IPS-20b (cell line): ENCODE measurements around the gene LRRC7.

ENCODE experiments used
- H3K27ac ChIP-seq: one replicate; pipeline ENCODE4 v1.5.1; 2013; ENCODE audit warnings: low read length
- H3K27me3 ChIP-seq: 2 replicates; pipeline ENCODE4 v1.6.1; 2013; ENCODE audit warnings: mild to moderate bottlenecking, low read length, inconsistent platforms; ENCODE audit not compliant: insufficient read depth
- H3K36me3 ChIP-seq: 2 replicates; pipeline ENCODE4 v1.6.1; 2013; ENCODE audit warnings: low read depth, mild to moderate bottlenecking, inconsistent platforms, low read length, moderate library complexity; ENCODE audit not compliant: insufficient read depth
- H3K4me1 ChIP-seq: 2 replicates; pipeline ENCODE4 v1.6.1; 2013; ENCODE audit warnings: mild to moderate bottlenecking, control low read depth, inconsistent platforms, low read length, moderate library complexity; ENCODE audit not compliant: insufficient read depth
- H3K4me3 ChIP-seq: 2 replicates; pipeline ENCODE4 v1.5.1; 2013; ENCODE audit warnings: mild to moderate bottlenecking, low read length, inconsistent platforms
- H3K9ac ChIP-seq: 2 replicates; pipeline ENCODE4 v1.6.1; 2013; ENCODE audit warnings: low read depth, mild to moderate bottlenecking, inconsistent platforms, low read length, moderate library complexity
- H3K9me3 ChIP-seq: 2 replicates; pipeline ENCODE4 v1.6.1; 2013; ENCODE audit warnings: mild to moderate bottlenecking, low read depth, low read length, inconsistent platforms; ENCODE audit not compliant: insufficient read depth

Gene LRRC7

GRCh38 chr1:69744381-69744780 is 176.7 kb downstream of the LRRC7 start:
- H3K9me3 ChIP-seq: no peaks in the 10 kb centered on the region
- H3K4me1 ChIP-seq: peaks cover 14% of the 10 kb centered on the region; the same call in 1 of the 2 replicates
- H3K9ac ChIP-seq: no peak overlapping the region
- no peaks in the 10 kb centered on the region for H3K36me3 ChIP-seq
- no peaks in the 10 kb centered on the region for H3K27me3 ChIP-seq
- H3K4me3 ChIP-seq: no peak overlapping the region
- H3K27ac ChIP-seq: no peak overlapping the region

GRCh38 chr1:69747207-69747606 is 179.5 kb downstream of the LRRC7 start:
- Histone ChIP-seq H3K27ac (no peak overlapping the region), H3K4me1 (peaks cover 12% of the 10 kb centered on the region; the same call in 1 of the 2 replicates), H3K27me3 (no peaks in the 10 kb centered on the region), H3K9me3 (no peaks in the 10 kb centered on the region), H3K4me3 (no peak overlapping the region), H3K36me3 (no peaks in the 10 kb centered on the region), H3K9ac (no peak overlapping the region)

- Histone ChIP-seq H3K36me3 (no peaks in the 10 kb centered on the region), H3K4me3 (no peak overlapping the region), H3K9me3 (no peaks in the 10 kb centered on the region), H3K27me3 (no peaks in the 10 kb centered on the region), H3K4me1 (peaks cover 6% of the 10 kb centered on the region; the same call in 1 of the 2 replicates), H3K27ac (no peak overlapping the region), H3K9ac (no peak overlapping the region)
These were observed 182.9 kb downstream of the LRRC7 start for GRCh38 chr1:69750638-69751037.

GRCh38 chr1:69752831-69753230 is 185.1 kb downstream of the LRRC7 start:
- Histone ChIP-seq H3K4me3 (no peak overlapping the region), H3K36me3 (no peaks in the 10 kb centered on the region), H3K9ac (no peak overlapping the region), H3K27ac (no peak overlapping the region), H3K27me3 (no peaks in the 10 kb centered on the region), H3K9me3 (no peaks in the 10 kb centered on the region), H3K4me1 (peaks cover 6% of the 10 kb centered on the region; the same call in 1 of the 2 replicates)

- no peaks in the 10 kb centered on the region for H3K36me3 ChIP-seq
- H3K27ac ChIP-seq: no peak overlapping the region
- H3K27me3 ChIP-seq: no peaks in the 10 kb centered on the region
- peaks cover 6% of the 10 kb centered on the region; the same call in 1 of the 2 replicates for H3K4me1 ChIP-seq
- no peaks in the 10 kb centered on the region for H3K9me3 ChIP-seq
- no peak overlapping the region for H3K9ac ChIP-seq
- H3K4me3 ChIP-seq: no peak overlapping the region
These were observed 186.8 kb downstream of the LRRC7 start for GRCh38 chr1:69754521-69754920.

DNA sequence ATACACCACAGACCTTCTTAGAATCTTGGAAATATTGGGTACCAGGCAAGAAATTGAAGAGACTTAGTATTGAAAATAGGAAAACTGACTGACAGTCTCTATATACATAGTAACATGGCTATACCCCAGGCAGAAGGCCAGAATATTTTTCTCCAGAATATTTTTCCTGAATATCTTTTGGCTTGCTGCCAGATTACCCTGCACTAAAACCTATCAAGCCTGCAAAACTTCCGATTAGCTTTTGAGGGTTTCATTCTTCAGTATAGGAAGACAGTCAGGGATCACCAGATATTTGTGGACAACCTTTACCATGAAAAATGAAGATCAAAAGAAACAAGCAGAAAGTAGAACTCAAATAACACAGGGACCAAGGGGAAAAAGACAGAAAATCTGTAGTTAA is 187.9 kb downstream of the LRRC7 start:
- H3K27ac ChIP-seq: no peak overlapping the region
- no peaks in the 10 kb centered on the region for H3K36me3 ChIP-seq
- no peaks in the 10 kb centered on the region for H3K27me3 ChIP-seq
- no peak overlapping the region for H3K4me3 ChIP-seq
- peaks cover 6% of the 10 kb centered on the region; the same call in 1 of the 2 replicates for H3K4me1 ChIP-seq
- no peak overlapping the region for H3K9ac ChIP-seq
- H3K9me3 ChIP-seq: no peaks in the 10 kb centered on the region

DNA sequence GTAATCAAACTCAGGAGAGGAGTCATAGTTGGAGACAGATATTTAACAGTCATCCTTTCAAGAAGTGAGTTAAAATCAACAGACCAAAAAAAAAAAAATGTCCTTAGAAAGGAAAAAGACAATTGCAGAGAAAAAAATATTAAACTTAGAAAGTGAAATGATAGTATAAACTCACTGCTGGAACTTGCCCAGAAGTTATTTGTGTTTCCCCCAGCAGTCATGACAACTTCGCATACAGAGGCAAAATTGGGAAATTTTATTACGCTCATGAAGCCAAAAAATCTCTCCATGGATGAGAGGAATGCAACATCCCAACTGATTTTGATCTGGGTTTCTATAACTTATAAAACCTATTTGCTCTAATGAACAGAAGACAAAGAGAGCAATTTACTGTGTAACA is 198.2 kb downstream of the LRRC7 start:
- Histone ChIP-seq H3K36me3 (no peaks in the 10 kb centered on the region), H3K27ac (no peak overlapping the region), H3K9ac (no peak overlapping the region), H3K4me1 (no peaks in the 10 kb centered on the region), H3K27me3 (no peaks in the 10 kb centered on the region), H3K9me3 (no peaks in the 10 kb centered on the region), H3K4me3 (no peak overlapping the region)

- no peaks in the 10 kb centered on the region for H3K4me1 ChIP-seq
- H3K36me3 ChIP-seq: no peaks in the 10 kb centered on the region
These were observed 198.9 kb downstream of the LRRC7 start for GRCh38 chr1:69766431-69767180.

GRCh38 chr1:69776555-69776954 is 208.8 kb downstream of the LRRC7 start:
- no peak overlapping the region for H3K9ac ChIP-seq
- no peaks in the 10 kb centered on the region for H3K9me3 ChIP-seq
- no peaks in the 10 kb centered on the region for H3K4me1 ChIP-seq
- no peak overlapping the region for H3K4me3 ChIP-seq
- no peaks in the 10 kb centered on the region for H3K36me3 ChIP-seq
- no peaks in the 10 kb centered on the region for H3K27me3 ChIP-seq
- H3K27ac ChIP-seq: no peak overlapping the region

More at GRCh38 chr1:69766431-69767180, 198.9 kb downstream of the LRRC7 start:
- no peaks in the 10 kb centered on the region for H3K27me3 ChIP-seq
- H3K27ac ChIP-seq: no peak overlapping the region
- H3K4me3 ChIP-seq: no peak overlapping the region
- no peak overlapping the region for H3K9ac ChIP-seq
- H3K9me3 ChIP-seq: no peaks in the 10 kb centered on the region

GRCh38 chr1:69777423-69777822 is 209.7 kb downstream of the LRRC7 start:
- H3K4me1 ChIP-seq: no peaks in the 10 kb centered on the region
- no peak overlapping the region for H3K27ac ChIP-seq
- H3K4me3 ChIP-seq: no peak overlapping the region
- no peaks in the 10 kb centered on the region for H3K27me3 ChIP-seq
- no peaks in the 10 kb centered on the region for H3K36me3 ChIP-seq
- no peak overlapping the region for H3K9ac ChIP-seq
- no peaks in the 10 kb centered on the region for H3K9me3 ChIP-seq

DNA sequence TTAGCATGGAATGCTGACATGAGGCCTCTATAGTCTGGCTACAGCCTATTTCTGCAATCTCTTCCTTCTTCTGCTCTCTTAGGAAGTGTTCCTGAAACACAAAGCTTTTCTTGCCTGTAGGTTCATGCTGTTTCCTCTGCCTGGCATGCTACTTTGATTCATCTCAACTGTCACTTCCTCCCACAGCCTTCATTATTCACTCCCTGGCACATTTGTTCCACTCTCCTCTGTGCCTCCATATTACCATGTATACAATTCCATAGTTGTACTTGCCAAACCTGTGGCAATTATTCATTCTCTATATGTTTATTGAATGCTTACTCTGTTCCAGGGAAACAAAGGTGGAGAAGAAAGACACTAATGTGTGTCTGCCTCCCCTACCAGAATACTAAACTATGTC is 210.2 kb downstream of the LRRC7 start:
- no peak overlapping the region for H3K27ac ChIP-seq
- no peaks in the 10 kb centered on the region for H3K4me1 ChIP-seq
- no peaks in the 10 kb centered on the region for H3K27me3 ChIP-seq
- H3K4me3 ChIP-seq: no peak overlapping the region
- no peaks in the 10 kb centered on the region for H3K9me3 ChIP-seq
- no peaks in the 10 kb centered on the region for H3K36me3 ChIP-seq
- no peak overlapping the region for H3K9ac ChIP-seq

DNA sequence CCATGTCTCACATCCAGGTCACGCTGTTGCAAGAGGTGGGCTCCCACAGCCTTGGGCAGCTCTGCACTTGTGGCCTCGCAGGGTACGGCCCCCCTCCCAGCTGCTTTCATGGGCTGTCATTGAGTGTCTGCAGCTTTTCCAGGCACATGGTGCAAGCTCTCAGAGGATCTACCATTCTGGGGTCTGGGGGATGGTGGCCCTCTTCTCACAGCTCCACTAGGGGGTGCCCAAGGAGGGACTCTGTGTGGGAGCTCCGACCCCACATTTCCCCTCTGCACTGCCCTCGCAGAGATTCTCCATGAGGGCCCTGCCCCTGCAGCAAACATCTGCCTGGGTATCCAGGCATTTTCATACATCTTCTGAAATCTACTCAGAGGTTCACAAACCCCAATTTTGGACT is 219.4 kb downstream of the LRRC7 start:
- Histone ChIP-seq H3K27me3 (no peaks in the 10 kb centered on the region), H3K4me1 (no peaks in the 10 kb centered on the region), H3K36me3 (no peaks in the 10 kb centered on the region), H3K27ac (no peak overlapping the region), H3K9ac (no peak overlapping the region), H3K4me3 (no peak overlapping the region), H3K9me3 (no peaks in the 10 kb centered on the region)
